Measurements from ENCODE around the gene PCDHB7.
A peak's percentile ranks its signal among the peaks of the same experiment; 100 is the strongest.
"Not testable (repeated sequence)": the region's sequence is repeated elsewhere in the genome, so short reads cannot be mapped to it uniquely, and the experiment has no call there.

The PCDHB7 gene

GRCh38 chr5:141180313-141180712 is 7.9 kb downstream of the PCDHB7 start:
- Histone ChIP-seq H3K4me3 (no peak overlapping the region), H3K27ac (no peak overlapping the region)
- no peak for DNase-seq (ENCODE audit: low spot score)
- no peak for TF ChIP-seq CTCF (IDR thresholded peaks at IDR 0.05)

- DNase-seq (ENCODE audit: low spot score), result no peak
- TF ChIP-seq CTCF (IDR thresholded peaks at IDR 0.05), result no peak
- peak within 1 kb of the TSS; percentile 61 for H3K4me3 ChIP-seq
- peak within 1 kb of the TSS; percentile 39 to 46 for H3K27ac ChIP-seq
Observed at GRCh38 chr5:141182248-141182647, 9.8 kb downstream of the PCDHB7 start, which contains the start of gene PCDHB16. PCDHB16 (plus strand) TSS chr5:141182387; CDS start chr5:141182560, 173 bp downstream.

- H3K4me3 ChIP-seq, result peak overlapping the region; percentile 40
Observed at GRCh38 chr5:141184117-141184855, 11.8 kb downstream of the PCDHB7 start.

GRCh38 chr5:141186897-141187512 is 14.6 kb downstream of the PCDHB7 start, which contains the start of gene PCDHB9:
PCDHB9 (plus strand) TSS chr5:141187161; CDS start chr5:141187319, 158 bp downstream.
- no peak for TF ChIP-seq CTCF (IDR thresholded peaks at IDR 0.05)
- DNase-seq (ENCODE audit: low spot score), result no peak
- no peak within 1 kb of the TSS for H3K4me3 ChIP-seq

More at GRCh38 chr5:141184117-141184855, 11.8 kb downstream of the PCDHB7 start:
- not testable (repeated sequence) for DNase-seq (ENCODE audit: low spot score); H3K27ac ChIP-seq

GRCh38 chr5:141188682-141189081 is 16.2 kb downstream of the PCDHB7 start:
- DNase-seq (ENCODE audit: low spot score); H3K27ac ChIP-seq: not testable (repeated sequence)
- H3K4me3 ChIP-seq, result peak overlapping the region; percentile 28

More at GRCh38 chr5:141186897-141187512, 14.6 kb downstream of the PCDHB7 start, which contains the start of gene PCDHB9:
- no peak within 1 kb of the TSS for H3K27ac ChIP-seq

GRCh38 chr5:141189131-141189530 is 16.7 kb downstream of the PCDHB7 start:
- not testable (repeated sequence) for DNase-seq (ENCODE audit: low spot score); H3K4me3 ChIP-seq; H3K27ac ChIP-seq

- TF ChIP-seq CTCF (IDR thresholded peaks at IDR 0.05), result no peak
- DNase-seq (ENCODE audit: low spot score), result no peak
- Histone ChIP-seq H3K27ac (no peak within 1 kb of the TSS), H3K4me3 (peak within 1 kb of the TSS; percentile 38)
Observed at GRCh38 chr5:141192110-141192725, 19.8 kb downstream of the PCDHB7 start, which contains the start of gene PCDHB10. PCDHB10 (plus strand) TSS chr5:141192353; CDS start chr5:141192553, 200 bp downstream.

GRCh38 chr5:141194332-141194731 is 21.9 kb downstream of the PCDHB7 start:
- not testable (repeated sequence) for DNase-seq (ENCODE audit: low spot score); H3K4me3 ChIP-seq; H3K27ac ChIP-seq

- Histone ChIP-seq H3K4me3 (no peak overlapping the region), H3K27ac (no peak overlapping the region)
- TF ChIP-seq CTCF (IDR thresholded peaks at IDR 0.05), result no peak
- no peak for DNase-seq (ENCODE audit: low spot score)
Observed at GRCh38 chr5:141196363-141196762, 23.9 kb downstream of the PCDHB7 start.

All from coronary artery (tissue), 2 donors.